HepG2 (cell line): ENCODE measurements around the gene SGCE. TPM values are rescaled to one million over a fixed set of nuclear protein-coding genes. Genes with fewer than 3 reads are reported as not detected.

ENCODE experiments used
- CEBPB ChIP-seq: IDR thresholded peaks from 2 replicates; pipeline ENCODE4 v1.6.1; 2011; ENCODE audit warnings: low read depth, low read length, improper control_type of control experiment, borderline replicate concordance
- EP300 ChIP-seq, 3 experiments: sonication (generic) in 1 of 3; formaldehyde crosslinking in 1 of 3; IDR thresholded peaks; 2 replicates each; pipeline versions ENCODE4 v1.5.1 to v1.6.1; 2011 to 2020; ENCODE audit warnings: low read depth in 2 of 3, low read length in 2 of 3, borderline replicate concordance in 1 of 3, improper control_type of control experiment in 1 of 3, mild to moderate bottlenecking in 1 of 3, missing genetic modification reagents in 1 of 3, moderate library complexity in 1 of 3
- GATAD2A ChIP-seq: IDR thresholded peaks from 2 replicates; pipeline ENCODE4 v1.6.1; 2016
- HNF4A ChIP-seq: sonication (generic); formaldehyde crosslinking; IDR thresholded peaks from 2 replicates; pipeline ENCODE4 v1.4.0; 2020; ENCODE audit warnings: missing genetic modification reagents
- KDM4B ChIP-seq: sonication (generic); formaldehyde crosslinking; IDR thresholded peaks from 2 replicates; pipeline ENCODE4 v1.4.0; 2020; ENCODE audit warnings: missing genetic modification reagents
- MNT ChIP-seq: fragments of 450-650 bp; IDR thresholded peaks from 2 replicates; pipeline ENCODE4 v1.6.1; 2016
- NFIC ChIP-seq: IDR thresholded peaks from 2 replicates; pipeline ENCODE4 v1.6.1; 2012; ENCODE audit warnings: mild to moderate bottlenecking, low read length, inconsistent platforms
- NFRKB ChIP-seq: fragments of 450-650 bp; IDR thresholded peaks from 2 replicates; pipeline ENCODE4 v1.6.1; 2017
- ZBTB3 ChIP-seq: sonication (generic); formaldehyde crosslinking; IDR thresholded peaks from 2 replicates; pipeline ENCODE4 v1.4.0; 2020; ENCODE audit warnings: low read depth, mild to moderate bottlenecking, moderate library complexity, missing genetic modification reagents, borderline replicate concordance
- ZNF280D ChIP-seq: sonication (generic); formaldehyde crosslinking; IDR thresholded peaks from 2 replicates; pipeline ENCODE4 v1.5.1; 2020; ENCODE audit warnings: mild to moderate bottlenecking, missing genetic modification reagents
- ZNF3 ChIP-seq: IDR thresholded peaks from 2 replicates; pipeline ENCODE4 v1.7.0; 2017; ENCODE audit warnings: inconsistent platforms
- ZNF605 ChIP-seq: sonication (generic); formaldehyde crosslinking; IDR thresholded peaks from 2 replicates; pipeline ENCODE4 v1.8.0; 2022; ENCODE audit warnings: mild to moderate bottlenecking, missing genetic modification reagents
- ZNF772 ChIP-seq: sonication (generic); formaldehyde crosslinking; IDR thresholded peaks from 2 replicates; pipeline ENCODE4 v1.5.0; 2020; ENCODE audit warnings: mild to moderate bottlenecking, missing genetic modification reagents
- ZNF83 ChIP-seq: sonication (generic); formaldehyde crosslinking; IDR thresholded peaks from 2 replicates; pipeline ENCODE4 v1.4.0; 2020; ENCODE audit warnings: missing genetic modification reagents, mild to moderate bottlenecking, borderline replicate concordance
- polyA plus RNA-seq, 8 experiments: library from polyadenylated mRNA; depleted of rRNA in 3 of 8; stranded (reverse) in 7 of 8; unstranded in 1 of 8; fragments of >200 nt; fragmentation: Illumina TruSeq in 4 of 8; extraction: Trizol in 4 of 8; gene quantifications; 2 replicates each; pipeline versions ENCODE4 v1.2.1 to v1.2.3, GENCODE V29; 2011 to 2016; ENCODE audit warnings: low read depth in 4 of 8, missing spikeins in 1 of 8, mixed read lengths in 1 of 8; ENCODE audit not compliant: insufficient read depth in 1 of 8
- total RNA-seq, 5 experiments: library from RNA; depleted of rRNA; stranded (reverse); fragments of >200 nt; fragmentation: Illumina TruSeq; extraction: Trizol; gene quantifications; 2 replicates each; pipeline ENCODE4 v1.2.3, GENCODE V29; 2016; ENCODE audit warnings: low read depth in 1 of 5
- TF ChIP-seq, protein P1 (sequence below): sonication (generic); formaldehyde crosslinking; IDR thresholded peaks from 2 replicates; pipeline ENCODE4 v1.4.0; 2020; ENCODE audit warnings: low read depth, mild to moderate bottlenecking, missing genetic modification reagents
- TF ChIP-seq, protein P2 (sequence below): sonication (generic); formaldehyde crosslinking; IDR thresholded peaks from 2 replicates; pipeline ENCODE4 v1.4.0; 2020; ENCODE audit warnings: mild to moderate bottlenecking, missing genetic modification reagents, borderline replicate concordance

SGCE gene
- total and polyA plus RNA-seq, 2 of the 13 experiments (the other 11 are each of a cell fraction or from before 2014, with no cell fraction given), result 52.3 to 71.1 TPM

DNA sequence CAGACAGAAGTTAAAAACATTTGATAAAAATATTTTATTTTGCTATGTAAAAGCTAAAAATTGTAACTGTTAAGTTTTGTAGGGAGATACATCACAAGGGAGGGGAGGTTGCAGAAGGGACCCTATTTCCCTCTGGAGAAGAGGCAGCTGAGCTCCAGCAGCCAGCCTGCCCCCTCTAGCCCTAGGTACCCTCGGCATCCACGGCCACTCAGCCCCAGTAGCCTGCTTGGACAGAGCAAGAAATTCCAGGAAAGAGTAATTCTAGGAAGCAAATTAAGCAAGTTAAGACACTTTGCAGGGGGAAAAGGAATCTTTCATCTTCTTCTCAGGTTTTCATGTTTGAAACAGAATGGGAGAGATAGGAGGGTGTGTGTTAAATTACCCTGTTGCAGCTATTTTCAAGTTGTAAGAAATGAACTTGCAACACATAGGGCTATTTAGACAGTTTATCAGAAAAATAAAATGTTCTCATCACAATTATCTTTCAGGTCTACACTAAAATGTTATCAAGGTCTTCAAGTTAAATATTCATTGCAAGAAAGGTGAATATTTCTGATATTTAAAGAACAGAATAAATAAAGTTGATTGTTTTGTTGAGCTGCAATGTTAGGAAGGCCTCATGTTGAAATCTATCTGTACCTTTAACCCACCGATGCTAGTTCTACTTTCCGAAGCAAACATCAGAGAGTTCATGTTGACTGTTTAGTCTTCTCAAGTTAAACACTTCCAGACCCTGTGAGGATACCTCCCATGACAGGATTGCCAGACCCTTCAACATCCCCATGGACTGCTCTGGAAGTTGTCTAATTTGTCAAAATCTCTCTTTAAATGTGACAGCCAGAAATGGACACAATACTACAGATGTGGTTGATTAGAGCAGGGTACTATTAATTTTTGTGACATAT is 5.5 kb downstream of the SGCE start (continued):
- TF ChIP-seq ZBTB3 (CRISPR knock-in tag) (no peak), NFRKB (no peak), HNF4A (CRISPR knock-in tag) (peak; percentile 85), ZNF280D (CRISPR knock-in tag) (0 out of 2 replicates have a peak, but pooled peaks have one; percentile 63), CEBPB (peak; percentile 48), ZNF605 (CRISPR knock-in tag) (no peak), ZNF83 (CRISPR knock-in tag) (no peak), MNT (no peak), GATAD2A (peak; percentile 90), KDM4B (no peak), NFIC (peak; percentile 89), EP300 (IDR thresholded peaks at IDR 0.05; ENCODE audit: low read depth in 2 of 2, low read length in 2 of 2) (peak in 1 of 2 experiments; percentile 91; a peak in 2 of 4 replicates), EP300 (CRISPR knock-in tag; IDR thresholded peaks at IDR 0.05; ENCODE audit: borderline replicate concordance) (no peak; the same call in 1 of the 2 replicates), ZNF3 (CRISPR knock-in tag) (no peak), ZNF772 (CRISPR knock-in tag) (peak; percentile 39; the same call in 1 of the 2 replicates)
- TF ChIP-seq, protein P1, sequence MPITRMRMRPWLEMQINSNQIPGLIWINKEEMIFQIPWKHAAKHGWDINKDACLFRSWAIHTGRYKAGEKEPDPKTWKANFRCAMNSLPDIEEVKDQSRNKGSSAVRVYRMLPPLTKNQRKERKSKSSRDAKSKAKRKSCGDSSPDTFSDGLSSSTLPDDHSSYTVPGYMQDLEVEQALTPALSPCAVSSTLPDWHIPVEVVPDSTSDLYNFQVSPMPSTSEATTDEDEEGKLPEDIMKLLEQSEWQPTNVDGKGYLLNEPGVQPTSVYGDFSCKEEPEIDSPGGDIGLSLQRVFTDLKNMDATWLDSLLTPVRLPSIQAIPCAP, result no peak
- TF ChIP-seq, protein P2, sequence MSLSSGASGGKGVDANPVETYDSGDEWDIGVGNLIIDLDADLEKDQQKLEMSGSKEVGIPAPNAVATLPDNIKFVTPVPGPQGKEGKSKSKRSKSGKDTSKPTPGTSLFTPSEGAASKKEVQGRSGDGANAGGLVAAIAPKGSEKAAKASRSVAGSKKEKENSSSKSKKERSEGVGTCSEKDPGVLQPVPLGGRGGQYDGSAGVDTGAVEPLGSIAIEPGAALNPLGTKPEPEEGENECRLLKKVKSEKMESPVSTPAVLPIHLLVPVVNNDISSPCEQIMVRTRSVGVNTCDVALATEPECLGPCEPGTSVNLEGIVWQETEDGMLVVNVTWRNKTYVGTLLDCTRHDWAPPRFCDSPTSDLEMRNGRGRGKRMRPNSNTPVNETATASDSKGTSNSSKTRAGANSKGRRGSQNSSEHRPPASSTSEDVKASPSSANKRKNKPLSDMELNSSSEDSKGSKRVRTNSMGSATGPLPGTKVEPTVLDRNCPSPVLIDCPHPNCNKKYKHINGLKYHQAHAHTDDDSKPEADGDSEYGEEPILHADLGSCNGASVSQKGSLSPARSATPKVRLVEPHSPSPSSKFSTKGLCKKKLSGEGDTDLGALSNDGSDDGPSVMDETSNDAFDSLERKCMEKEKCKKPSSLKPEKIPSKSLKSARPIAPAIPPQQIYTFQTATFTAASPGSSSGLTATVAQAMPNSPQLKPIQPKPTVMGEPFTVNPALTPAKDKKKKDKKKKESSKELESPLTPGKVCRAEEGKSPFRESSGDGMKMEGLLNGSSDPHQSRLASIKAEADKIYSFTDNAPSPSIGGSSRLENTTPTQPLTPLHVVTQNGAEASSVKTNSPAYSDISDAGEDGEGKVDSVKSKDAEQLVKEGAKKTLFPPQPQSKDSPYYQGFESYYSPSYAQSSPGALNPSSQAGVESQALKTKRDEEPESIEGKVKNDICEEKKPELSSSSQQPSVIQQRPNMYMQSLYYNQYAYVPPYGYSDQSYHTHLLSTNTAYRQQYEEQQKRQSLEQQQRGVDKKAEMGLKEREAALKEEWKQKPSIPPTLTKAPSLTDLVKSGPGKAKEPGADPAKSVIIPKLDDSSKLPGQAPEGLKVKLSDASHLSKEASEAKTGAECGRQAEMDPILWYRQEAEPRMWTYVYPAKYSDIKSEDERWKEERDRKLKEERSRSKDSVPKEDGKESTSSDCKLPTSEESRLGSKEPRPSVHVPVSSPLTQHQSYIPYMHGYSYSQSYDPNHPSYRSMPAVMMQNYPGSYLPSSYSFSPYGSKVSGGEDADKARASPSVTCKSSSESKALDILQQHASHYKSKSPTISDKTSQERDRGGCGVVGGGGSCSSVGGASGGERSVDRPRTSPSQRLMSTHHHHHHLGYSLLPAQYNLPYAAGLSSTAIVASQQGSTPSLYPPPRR, result peak; percentile 75; the same call in 1 of the 2 replicates
